ENCODE data around the gene TSPAN5. TPM values are rescaled to one million over a fixed set of nuclear protein-coding genes. Genes with fewer than 3 reads are reported as not detected.
"Not testable (repeated sequence)": the region's sequence is repeated elsewhere in the genome, so short reads cannot be mapped to it uniquely, and the experiment has no call there.

The TSPAN5 gene
- total RNA-seq, 1 donor from 2014 or later, result 21.8 TPM

DNA sequence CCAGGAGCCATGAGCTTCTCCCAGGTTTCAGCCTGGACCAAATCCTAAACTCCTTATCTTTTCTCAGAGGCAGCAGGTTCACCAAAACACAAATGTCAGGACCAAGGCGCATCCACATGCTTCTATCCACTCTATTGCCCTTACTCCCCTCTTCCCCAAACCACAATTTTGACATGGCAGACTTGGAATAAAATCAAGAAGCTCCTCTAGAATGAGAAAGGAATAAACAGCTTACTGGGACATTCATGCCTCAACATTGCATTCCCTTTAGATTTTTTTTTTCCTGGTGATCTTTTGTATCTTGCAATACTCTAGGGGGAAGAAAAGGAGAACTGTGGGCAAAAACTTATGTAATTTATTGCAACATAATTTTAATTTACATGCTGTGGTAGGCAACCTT is 119.1 kb downstream of the TSPAN5 start:
- DNase-seq (ENCODE audit: low spot score), result no peak

GRCh38 chr4:98536631-98537030 is 121.8 kb downstream of the TSPAN5 start:
- Mint-ChIP-seq H3K36me3 (ENCODE audit: low read depth, unreplicated experiment) (no peaks in the 10 kb centered on the region), H3K27ac (ENCODE audit: unreplicated experiment) (no peak overlapping the region), H3K4me1 (ENCODE audit: unreplicated experiment) (peaks cover 12% of the 10 kb centered on the region), H3K9me3 (ENCODE audit: unreplicated experiment) (no peaks in the 10 kb centered on the region), H3K27me3 (ENCODE audit: unreplicated experiment) (peaks cover under 1% of the 10 kb centered on the region), H3K4me3 (ENCODE audit: unreplicated experiment) (no peak overlapping the region)
- no peak for DNase-seq (ENCODE audit: low spot score)
- TF ChIP-seq, protein P1, sequence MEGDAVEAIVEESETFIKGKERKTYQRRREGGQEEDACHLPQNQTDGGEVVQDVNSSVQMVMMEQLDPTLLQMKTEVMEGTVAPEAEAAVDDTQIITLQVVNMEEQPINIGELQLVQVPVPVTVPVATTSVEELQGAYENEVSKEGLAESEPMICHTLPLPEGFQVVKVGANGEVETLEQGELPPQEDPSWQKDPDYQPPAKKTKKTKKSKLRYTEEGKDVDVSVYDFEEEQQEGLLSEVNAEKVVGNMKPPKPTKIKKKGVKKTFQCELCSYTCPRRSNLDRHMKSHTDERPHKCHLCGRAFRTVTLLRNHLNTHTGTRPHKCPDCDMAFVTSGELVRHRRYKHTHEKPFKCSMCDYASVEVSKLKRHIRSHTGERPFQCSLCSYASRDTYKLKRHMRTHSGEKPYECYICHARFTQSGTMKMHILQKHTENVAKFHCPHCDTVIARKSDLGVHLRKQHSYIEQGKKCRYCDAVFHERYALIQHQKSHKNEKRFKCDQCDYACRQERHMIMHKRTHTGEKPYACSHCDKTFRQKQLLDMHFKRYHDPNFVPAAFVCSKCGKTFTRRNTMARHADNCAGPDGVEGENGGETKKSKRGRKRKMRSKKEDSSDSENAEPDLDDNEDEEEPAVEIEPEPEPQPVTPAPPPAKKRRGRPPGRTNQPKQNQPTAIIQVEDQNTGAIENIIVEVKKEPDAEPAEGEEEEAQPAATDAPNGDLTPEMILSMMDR (IDR thresholded peaks at IDR 0.05; ENCODE audit: unreplicated experiment), result no peak

More for the DNA sequence above, 119.1 kb downstream of the TSPAN5 start:
- peaks cover 2% of the 10 kb centered on the region for H3K27me3 Mint-ChIP-seq (ENCODE audit: unreplicated experiment)
- H3K27ac Mint-ChIP-seq (ENCODE audit: unreplicated experiment), result no peak overlapping the region
- peaks cover 12% of the 10 kb centered on the region for H3K4me1 Mint-ChIP-seq (ENCODE audit: unreplicated experiment)
- no peaks in the 10 kb centered on the region for H3K9me3 Mint-ChIP-seq (ENCODE audit: unreplicated experiment)
- no peak overlapping the region for H3K4me3 Mint-ChIP-seq (ENCODE audit: unreplicated experiment)
- TF ChIP-seq, protein P1 (IDR thresholded peaks at IDR 0.05; ENCODE audit: unreplicated experiment), result no peak
- H3K36me3 Mint-ChIP-seq (ENCODE audit: low read depth, unreplicated experiment), result no peaks in the 10 kb centered on the region

DNA sequence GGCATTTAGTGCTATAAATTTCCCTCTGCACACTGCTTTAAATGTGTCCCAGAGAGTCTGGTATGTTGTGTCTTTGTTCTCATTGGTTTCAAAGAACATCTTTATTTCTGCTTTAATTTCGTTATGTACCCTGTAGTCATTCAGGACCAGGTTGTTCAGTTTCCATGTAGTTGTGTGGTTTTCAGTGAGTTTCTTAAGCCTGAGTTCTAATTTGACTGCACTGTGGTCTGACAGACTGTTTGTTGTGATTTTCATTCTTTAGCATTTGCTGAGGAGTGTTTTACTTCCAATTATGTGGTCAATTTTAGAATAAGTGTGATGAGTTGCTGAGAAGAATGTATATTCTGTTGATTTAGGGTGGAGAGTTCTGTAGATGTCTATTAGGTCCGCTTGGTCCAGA is 124.3 kb downstream of the TSPAN5 start:
- H3K27ac Mint-ChIP-seq (ENCODE audit: unreplicated experiment); H3K9me3 Mint-ChIP-seq (ENCODE audit: unreplicated experiment); H3K4me3 Mint-ChIP-seq (ENCODE audit: unreplicated experiment); H3K36me3 Mint-ChIP-seq (ENCODE audit: low read depth, unreplicated experiment); H3K27me3 Mint-ChIP-seq (ENCODE audit: unreplicated experiment); DNase-seq (ENCODE audit: low spot score): not testable (repeated sequence)
- H3K4me1 Mint-ChIP-seq (ENCODE audit: unreplicated experiment), result peaks cover 12% of the 10 kb centered on the region

DNA sequence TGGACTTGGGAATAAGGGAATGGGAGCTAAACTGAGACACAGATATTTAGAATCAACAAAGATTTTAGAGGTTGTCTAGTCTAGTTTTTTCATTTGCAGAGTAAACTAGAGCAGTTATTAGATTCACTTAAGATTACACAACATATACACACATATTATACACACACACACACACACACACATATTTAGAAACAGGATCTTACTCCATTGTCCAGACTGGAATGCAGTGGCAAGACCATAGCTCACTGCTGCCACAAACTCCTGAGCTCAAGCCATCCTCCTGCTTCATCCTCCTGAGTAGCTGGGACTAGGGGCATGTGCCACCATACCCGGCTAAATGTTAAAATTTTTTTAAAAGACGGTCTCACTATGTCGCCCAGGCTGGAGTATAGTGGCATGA is 127.8 kb downstream of the TSPAN5 start:
- TF ChIP-seq, protein P1 (IDR thresholded peaks at IDR 0.05; ENCODE audit: unreplicated experiment), result no peak
- peaks cover 11% of the 10 kb centered on the region for H3K4me1 Mint-ChIP-seq (ENCODE audit: unreplicated experiment)
- H3K27me3 Mint-ChIP-seq (ENCODE audit: unreplicated experiment), result peaks cover 2% of the 10 kb centered on the region
- H3K9me3 Mint-ChIP-seq (ENCODE audit: unreplicated experiment), result no peaks in the 10 kb centered on the region
- no peak overlapping the region for H3K27ac Mint-ChIP-seq (ENCODE audit: unreplicated experiment)
- H3K36me3 Mint-ChIP-seq (ENCODE audit: low read depth, unreplicated experiment), result no peaks in the 10 kb centered on the region
- no peak overlapping the region for H3K4me3 Mint-ChIP-seq (ENCODE audit: unreplicated experiment)
- no peak for DNase-seq (ENCODE audit: low spot score)

DNA sequence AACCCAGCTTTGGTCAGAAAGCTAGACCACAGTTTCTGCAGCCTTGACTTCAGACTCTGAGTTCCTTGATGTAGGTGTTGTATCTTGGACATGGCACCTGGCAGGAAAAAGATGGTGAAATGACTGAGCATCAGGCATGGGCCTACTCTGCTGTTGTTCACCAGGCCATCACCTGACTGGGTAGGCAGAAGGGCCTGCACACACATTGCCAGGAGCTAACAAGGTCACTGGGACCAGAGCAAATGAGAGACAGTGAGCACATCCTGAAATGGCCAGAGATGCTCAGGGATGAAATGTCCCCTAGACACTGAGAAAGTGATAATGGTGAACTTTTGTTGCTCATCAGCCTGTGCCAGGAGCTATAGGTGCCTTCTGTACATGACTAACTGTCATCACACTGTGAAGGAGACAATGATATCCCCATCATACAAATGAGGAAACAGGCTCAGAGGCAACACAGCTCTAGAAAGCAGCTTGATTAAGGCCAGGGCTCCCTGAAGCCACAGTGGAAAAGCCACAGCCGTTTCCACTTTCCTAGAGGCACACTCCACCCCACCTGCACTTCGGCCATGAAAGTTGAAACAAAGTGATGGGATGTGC is 128.3 kb downstream of the TSPAN5 start:
- Mint-ChIP-seq H3K4me3 (ENCODE audit: unreplicated experiment) (no peak overlapping the region), H3K27ac (ENCODE audit: unreplicated experiment) (no peak overlapping the region), H3K27me3 (ENCODE audit: unreplicated experiment) (peaks cover 2% of the 10 kb centered on the region), H3K36me3 (ENCODE audit: low read depth, unreplicated experiment) (no peaks in the 10 kb centered on the region), H3K9me3 (ENCODE audit: unreplicated experiment) (no peaks in the 10 kb centered on the region), H3K4me1 (ENCODE audit: unreplicated experiment) (peaks cover 7% of the 10 kb centered on the region)
- no peak for DNase-seq (ENCODE audit: low spot score)
- TF ChIP-seq, protein P1 (IDR thresholded peaks at IDR 0.05; ENCODE audit: unreplicated experiment), result no peak

All from endothelial cell (in vitro differentiated cells).